NCI-H1092 treated with DMSO at 0.1 percent for 48 hours (cell line): ENCODE data around the gene PC.

Experiments
- DNase-seq: peaks from one replicate; lab custom pipeline; 2025; lab: John Stamatoyannopoulos, UW

PC gene

DNA sequence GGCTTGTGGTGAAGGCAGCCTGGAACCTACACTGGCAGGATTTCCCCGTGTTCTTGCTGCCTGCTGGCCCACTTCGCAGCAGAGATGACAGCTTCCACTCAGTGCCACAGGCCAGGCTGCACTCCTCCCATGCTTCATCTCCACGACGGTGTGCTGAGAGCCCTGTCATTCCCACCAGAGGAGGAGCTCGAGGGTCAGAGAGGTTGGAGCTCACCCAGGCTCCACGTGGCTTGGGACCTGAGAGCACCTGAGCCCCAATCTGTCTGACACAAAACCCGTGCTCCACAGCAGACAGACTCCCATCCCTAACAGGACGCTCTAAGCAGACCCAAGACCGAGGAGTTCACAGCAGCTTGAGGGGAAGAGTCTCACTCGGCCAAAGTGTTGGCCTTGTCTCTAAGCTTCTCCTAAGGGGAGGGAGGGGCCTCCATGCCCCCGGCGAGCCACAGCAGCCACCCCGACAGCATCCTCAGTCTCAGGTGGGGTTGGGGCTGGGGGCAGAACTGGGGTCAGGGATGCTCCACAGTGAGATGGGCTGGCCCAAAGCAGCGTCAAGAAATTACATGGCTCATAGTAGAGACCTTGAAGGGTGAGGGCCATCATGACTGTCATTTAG is 90.7 kb downstream of the PC start:
- no peak for DNase-seq

DNA sequence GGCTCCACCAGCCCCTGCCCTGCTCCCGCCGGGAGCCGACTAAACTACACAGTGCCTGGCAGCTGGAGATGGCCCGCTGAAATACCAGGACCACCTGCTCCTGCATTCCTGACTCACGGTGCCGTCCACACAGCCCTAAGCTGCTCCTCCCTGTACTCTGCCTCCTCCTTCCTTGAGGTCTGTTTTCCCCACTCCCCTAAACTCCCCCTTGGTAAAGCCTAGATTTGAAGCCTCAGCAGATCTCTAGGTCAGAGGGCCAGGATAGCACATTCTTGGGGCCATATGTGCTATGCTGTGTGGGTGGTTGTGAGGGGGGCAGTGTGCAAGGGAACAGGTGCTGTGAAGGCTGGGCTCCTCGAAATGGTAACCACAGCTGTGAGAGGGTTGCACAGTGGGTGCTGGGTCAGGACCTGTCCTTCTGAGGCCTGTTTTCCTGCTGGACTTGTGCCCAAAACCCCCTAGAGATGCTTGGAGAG is 91.6 kb downstream of the PC start:
- peak; percentile 15 for DNase-seq

DNA sequence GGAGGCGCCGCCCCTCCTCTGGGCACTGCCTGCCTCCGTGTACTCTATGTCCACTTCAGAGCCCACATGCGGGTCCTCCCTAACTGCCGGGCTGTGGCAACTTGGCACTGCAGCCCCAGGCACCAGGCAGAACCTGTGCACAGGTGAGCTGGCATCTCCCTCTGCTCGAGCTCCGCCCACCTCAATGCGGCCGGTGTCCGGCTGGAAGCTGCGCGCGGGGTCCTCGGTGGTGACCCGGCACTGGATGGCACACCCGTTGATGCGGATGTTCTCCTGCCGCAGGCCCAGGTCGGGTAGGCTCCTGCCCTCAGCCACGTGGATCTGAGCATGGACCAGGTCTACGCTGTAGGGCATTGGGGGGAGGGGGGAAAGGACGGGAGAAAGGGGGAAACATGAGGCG is 92.2 kb downstream of the PC start:
- no peak for DNase-seq

DNA sequence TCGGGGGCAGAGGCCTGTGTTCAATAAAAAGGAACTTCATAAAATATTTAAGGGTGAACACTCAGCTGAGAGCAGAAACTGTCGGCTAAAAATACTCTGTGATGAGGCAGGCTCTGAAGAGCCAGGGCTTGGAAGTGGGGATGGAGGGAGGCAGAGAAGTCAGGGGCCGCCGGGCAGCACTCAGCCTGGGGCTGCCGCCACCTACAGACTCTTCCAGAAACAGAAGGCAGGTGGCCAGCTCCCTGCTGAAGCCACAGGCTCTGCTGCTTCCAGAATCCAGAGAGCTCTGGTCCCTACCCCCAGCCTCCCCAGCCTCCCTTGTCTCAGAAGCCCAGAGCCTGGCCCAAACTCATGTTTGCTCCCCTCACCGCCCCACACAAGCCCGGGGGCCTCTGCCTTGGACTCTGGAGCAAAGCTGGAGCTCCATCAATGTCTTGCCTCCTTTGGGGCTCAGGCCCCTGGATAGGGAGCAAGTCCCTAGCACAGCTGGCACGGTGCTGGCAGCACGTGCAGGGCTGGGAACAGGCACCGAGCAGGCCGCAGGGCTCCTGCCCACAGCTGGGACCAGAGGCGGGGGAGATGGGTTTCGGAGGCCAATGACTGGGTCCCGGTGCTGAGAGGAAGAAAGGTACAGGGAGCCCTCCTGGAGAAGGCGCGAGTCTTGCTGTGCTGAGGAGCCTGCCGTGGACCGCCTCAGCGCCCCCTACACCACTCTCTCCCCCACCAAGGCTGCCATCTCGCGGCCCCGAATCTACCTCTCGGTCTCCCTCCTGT is 93.1 kb downstream of the PC start:
- DNase-seq = no peak

DNA sequence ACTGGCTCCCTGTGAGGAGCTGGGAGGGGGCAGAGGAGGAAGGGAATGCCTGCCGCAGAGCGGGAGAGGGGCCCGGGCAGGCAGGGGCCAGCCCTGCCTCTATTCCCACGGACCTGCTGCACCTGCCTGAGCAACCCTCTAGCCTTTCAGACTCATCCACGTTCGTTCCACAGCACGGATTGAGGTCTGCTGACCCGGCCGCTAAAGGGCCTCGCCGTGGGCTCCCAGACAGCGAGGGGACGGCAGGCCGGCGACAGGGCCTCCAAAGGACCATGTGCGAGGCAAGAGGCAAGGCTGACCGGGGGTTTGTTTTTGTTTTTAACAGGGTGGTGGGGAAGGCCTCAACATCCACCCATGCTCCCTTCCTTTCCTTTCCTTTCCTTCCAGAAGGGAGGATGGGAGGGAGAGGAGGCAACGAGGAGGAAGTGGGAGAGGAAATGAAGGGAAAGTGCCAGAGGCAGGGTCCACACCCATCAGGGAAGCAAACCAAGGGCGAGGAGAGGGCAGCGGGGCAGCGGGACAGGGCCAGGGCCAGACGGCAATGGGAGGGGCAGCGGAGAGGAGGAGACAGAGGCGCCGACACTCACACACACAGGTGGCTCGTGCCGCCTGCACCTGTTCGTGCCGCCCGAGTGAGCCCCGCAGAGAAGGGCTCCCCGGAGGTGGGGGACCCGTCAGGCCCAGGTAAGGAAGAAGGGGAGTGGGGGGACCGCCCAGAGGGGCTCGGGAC is 93.8 kb downstream of the PC start:
- no peak for DNase-seq

DNA sequence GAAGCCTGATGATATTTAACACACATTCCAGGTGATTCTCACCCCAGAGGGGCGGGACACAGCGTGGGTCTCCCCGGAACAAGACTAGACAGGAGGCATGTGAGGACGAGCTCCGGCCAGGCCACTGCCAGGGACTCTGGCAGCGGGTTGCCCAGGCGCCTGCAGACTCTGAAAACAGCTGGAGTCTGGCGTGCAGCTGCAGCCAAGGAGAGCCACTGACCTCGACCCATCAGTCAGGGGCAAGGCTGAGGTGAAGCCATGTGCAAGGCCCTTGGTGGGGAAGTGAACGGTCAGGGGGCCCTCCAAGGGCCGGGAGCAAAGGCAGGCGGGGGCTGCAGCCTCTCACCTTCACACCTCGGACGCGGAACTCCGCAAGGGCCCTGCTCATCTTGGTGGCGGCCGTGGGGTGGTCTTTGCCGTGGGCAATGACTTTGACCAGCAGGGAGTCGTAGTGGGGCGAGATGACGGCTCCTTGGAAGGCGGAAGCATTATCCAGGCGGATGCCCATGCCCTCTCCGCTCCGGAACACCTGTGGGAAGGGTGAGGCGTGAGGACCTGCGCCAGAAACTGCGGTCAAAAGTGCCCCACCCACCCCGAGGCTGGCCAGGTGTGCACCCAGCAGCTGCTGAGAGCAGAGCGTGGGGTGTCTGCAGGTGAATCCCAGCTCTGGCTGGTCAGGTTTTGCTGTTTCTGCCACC is 94.6 kb downstream of the PC start:
- DNase-seq = no peak

DNA sequence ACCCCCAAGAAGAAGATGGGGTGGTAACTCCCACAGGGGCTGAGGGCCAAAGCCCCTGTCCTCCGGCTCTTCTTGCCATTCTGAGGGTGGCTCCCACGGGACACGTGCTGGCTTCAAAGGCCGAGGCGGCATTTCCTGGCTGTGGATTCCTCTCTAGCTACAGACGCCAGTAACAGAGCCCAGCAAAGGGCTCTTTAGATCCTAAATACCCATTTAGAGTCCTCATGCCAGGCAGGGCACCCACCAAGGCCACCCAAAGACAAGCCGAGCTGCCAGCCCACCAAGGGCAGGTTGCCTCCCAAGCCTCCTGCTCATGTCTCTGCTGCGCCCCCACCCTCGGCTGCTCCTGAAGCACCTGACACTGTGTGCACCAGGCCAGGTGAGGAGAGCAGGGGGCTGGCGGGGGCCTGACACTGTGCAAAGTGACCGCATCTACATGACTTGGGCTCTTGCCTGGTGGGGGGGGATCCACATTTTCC is 95.6 kb downstream of the PC start:
- no peak for DNase-seq

DNA sequence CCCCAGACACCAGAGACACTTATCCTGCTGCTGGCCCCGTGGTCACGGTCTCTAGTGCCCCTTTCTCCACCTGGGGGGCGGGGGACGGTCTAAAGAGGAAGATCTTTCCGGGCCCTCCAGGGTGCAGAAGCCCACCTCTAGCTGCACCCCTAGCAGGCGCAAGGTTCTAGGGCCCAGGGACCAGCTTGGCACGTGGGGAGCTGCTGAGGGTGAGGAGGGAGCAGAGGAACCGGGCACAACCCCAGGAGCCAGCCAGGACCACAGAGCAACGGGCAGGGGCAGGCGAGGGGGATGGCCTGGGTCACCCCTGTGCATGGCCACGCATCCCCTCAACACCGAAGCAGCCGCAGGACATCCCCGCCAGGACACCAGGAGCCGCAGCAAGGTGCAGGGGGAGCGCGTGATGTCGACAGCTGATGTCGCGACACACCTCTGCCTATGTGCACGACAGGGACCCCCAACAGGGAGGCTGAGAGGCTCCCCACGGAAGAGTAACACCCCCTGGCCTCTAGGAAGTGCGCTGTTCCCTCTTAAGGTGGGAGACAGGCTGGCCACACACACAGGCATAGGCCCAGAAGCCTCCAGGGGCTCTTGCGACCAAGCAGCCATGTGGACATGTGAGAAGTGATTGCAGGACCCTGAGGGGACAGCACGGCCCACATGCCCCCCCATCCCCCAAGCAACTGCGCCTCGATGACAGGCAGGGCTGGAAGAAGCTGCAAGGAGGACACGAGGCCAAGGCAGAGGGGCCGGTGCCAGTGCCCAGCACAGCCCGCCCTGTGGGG is 96.2 kb downstream of the PC start:
- DNase-seq = no peak

DNA sequence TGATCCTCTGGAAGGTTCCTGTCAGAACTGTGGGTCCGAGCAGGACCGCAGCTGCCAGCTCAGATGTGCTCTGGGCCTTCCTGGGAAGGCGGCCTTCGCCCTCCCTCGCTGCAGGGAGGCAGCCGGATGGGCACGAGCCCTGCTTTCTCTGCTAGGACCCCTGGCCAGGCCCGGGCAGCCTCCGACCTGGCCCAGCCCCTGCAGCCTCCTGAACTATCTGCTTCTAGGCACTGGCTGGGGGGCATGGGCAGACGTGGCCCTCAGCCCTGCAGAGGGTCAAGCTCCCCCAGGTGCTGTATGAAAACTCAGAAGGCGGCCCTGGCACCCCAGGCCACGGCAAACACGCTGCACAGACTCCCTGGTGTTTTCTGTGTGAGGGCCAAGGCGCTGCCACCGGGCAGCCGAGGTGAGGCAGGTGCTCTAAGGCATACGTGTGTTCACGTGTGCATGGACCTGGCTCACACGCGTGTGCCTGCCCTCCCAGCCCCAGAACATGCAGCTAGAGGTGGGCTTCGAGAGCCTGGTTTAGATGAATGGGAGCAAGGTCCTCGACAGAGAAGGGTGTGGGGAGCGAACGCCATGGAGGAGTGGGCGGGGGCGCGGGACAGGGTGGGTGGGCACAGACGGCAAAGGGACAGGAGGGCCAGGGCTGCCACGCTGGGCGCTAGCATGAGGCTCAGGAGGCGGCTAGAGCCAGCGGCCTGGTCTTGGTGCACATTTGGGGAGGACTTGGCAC is 97.0 kb downstream of the PC start:
- DNase-seq = no peak

DNA sequence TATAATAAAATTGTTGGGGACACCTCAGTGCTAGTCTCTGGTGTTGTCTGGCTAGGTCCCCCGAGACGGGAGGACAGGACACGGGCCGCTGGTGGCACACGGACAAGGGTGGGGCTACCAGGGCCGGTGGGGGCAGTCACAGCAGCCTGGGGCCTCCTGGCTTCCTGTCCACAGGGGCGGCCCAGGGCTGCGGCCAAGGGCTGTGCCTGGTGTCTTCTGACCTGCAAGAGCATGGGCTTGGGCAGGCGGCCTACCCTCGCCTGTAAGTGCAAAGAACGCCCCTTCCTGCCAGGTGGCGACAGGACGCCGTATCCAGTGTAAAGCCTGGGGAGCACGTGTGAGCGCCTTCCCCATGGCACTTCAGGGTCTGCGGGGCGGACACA is 97.7 kb downstream of the PC start:
- no peak for DNase-seq

DNA sequence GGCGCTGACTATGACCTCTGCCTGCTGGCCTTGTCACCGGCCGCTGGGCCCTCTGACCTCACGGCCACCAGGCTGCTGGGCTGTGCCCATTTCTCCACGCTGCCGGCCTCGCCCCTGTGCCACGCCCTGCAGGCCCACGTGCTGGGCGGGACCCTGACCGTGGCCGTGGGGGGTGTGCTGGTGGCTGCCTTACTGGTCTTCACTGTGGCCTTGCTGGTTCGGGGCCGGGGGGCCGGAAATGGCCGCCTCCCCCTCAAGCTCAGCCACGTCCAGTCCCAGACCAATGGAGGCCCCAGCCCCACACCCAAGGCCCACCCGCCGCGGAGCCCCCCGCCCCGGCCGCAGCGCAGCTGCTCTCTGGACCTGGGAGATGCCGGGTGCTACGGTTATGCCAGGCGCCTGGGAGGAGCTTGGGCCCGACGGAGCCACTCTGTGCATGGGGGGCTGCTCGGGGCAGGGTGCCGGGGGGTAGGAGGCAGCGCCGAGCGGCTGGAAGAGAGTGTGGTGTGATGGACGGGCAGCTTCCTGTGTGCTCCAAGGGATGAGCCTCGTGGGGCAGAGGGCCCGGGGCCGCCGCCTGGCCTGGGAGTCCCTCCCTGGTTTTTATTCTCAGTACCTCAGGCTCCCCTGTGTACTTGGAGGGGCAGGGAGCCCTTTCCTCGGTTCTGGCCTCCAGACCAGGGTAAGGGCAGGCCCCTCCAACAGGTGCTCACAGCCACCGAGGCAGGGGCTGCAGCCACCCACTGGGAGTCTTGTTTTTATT is 98.3 kb downstream of the PC start:
- no peak for DNase-seq

DNA sequence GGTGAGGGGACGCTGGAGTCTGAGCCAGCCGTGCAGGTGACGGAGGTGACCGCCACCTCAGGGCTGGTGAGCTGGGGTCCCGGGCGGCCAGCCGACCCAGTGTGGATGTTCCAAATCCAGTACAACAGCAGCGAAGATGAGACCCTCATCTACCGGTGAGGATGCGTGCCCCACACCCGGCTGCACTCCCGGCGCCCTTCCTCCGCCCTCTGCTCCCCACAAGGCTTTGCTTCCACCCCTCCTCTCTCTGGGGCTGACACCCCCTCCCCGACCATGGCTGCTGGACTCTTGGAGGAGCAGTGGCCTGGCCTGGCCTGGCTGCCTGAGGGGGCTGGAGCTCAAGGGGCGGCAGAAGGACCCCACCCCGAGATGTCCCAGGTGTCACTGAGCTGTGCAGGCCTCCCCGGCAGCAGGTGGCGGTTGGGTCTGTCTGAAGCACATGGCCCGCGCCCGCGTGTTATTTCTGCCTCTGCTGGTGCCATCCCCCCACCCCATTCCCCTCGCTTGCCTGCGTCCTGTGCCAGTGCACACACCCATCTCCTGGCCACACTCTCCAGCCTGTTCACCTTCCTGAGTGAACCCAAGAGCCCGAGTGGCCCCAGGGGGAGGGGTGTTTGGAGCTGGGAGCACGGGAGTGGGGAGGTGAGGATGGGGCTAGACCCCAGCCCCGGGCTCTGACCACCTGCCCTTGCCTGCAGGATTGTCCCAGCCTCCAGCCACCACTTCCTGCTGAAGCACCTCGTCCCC is 99.1 kb downstream of the PC start:
- DNase-seq = no peak

DNA sequence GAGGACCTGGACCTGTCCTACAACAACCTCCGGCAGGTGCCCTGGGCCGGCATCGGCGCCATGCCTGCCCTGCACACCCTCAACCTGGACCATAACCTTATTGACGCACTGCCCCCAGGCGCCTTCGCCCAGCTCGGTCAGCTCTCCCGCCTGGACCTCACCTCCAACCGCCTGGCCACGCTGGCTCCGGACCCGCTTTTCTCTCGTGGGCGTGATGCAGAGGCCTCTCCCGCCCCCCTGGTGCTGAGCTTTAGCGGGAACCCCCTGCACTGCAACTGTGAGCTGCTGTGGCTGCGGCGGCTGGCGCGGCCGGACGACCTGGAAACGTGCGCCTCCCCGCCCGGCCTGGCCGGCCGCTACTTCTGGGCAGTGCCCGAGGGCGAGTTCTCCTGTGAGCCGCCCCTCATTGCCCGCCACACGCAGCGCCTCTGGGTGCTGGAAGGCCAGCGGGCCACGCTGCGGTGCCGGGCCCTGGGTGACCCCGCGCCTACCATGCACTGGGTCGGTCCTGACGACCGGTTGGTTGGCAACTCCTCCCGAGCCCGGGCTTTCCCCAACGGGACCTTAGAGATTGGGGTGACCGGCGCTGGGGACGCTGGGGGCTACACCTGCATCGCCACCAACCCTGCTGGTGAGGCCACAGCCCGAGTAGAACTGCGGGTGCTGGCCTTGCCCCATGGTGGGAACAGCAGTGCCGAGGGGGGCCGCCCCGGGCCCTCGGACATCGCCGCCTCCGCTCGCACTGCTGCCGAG is 99.8 kb downstream of the PC start:
- no peak for DNase-seq

DNA sequence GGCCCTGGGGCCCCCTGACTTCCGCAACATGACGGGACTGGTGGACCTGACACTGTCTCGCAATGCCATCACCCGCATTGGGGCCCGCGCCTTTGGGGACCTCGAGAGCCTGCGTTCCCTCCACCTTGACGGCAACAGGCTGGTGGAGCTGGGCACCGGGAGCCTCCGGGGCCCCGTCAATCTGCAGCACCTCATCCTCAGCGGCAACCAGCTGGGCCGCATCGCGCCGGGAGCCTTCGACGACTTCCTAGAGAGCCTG is 100.3 kb downstream of the PC start:
- DNase-seq = no peak

DNA sequence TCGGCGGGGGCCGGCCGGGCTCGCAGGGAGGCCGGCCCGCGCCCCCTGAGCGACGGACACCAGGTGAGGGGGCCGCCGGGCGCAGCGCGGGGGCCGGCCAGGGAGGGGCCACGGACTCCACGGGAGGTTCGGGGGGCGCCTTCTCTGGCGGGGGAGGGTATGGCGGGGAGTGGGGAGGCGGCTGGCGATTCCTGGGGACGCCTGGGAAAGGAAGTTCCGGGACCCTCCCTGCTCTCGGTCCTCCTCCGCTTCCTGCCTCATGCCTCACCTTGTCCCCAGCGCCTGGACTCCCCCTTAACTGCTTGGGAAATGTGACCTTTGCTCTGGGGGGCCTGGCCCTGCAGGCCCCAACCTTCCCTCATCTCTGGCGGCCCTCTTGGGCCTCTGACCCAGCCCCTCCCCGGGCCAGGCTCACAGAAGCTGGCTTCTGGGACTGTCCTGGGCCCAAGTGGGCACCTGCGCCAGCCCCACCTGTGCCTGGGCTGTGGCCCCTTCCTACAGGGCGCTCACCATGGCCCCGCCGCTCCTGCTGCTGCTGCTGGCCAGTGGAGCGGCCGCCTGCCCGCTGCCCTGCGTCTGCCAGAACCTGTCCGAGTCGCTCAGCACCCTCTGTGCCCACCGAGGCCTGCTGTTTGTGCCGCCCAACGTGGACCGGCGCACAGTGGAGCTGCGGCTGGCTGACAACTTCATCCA is 100.8 kb downstream of the PC start:
- no peak for DNase-seq

DNA sequence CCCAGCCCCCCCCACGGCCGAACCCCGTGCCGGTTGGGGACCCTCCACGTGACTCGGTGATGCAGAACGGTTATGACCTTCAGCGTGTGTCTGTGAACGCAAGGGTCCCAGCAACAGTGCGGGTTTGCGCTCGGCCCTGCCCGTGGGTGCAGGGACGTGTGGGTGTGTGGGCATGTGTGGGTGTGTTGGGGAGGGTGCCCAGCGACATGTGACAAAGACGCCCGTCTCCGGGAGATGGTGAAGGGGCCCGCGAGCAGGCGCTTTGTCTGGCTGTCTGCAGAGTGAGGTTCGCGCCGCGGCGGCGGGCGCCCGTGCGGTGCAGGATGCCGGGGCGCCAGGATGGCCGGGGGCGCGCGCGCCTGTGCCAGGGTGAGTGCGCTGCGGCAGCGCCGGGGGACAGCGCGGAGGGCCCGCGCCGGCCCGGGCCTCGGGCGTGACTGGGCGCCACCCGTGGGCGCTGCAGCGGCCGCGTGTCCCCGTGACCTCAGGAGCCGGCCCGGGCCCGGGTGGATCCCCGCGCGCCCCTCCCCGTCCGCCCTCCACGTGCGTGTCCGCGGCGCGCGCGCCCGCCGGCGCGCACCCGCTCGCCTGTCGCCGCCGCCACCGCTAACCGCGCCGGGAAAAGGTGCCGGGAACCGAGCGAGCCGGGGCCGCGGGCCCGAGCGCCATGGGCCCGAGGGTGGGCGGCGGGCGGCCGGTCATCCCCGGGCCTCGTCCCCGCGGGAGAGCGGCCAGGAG is 101.5 kb downstream of the PC start, which contains the start of gene LRFN4:
Gene LRFN4, plus strand, starts transcription at position 569 of the 738 bp plus-strand sequence. CDS start 681 bp downstream, outside the sequence.
- peak; percentile 80 for DNase-seq
